Endodermal cell (in vitro differentiated cells): ENCODE results near the gene RSBN1L. TPM values are rescaled to one million over a fixed set of nuclear protein-coding genes. Genes with fewer than 3 reads are reported as not detected.

Source experiments
- DNase-seq: peaks from one replicate; pipeline ENCODE4 v3.0.0-alpha.2; 2017
- H3K27ac ChIP-seq: 2 replicates; pipeline ENCODE4 v1.5.1; 2013; ENCODE audit warnings: mild to moderate bottlenecking, low read depth, low read length, moderate library complexity
- H3K27me3 ChIP-seq: 2 replicates; pipeline ENCODE4 v1.6.1; 2013; ENCODE audit warnings: mild to moderate bottlenecking, low read length, moderate library complexity; ENCODE audit not compliant: insufficient read depth, control insufficient read depth, poor library complexity, severe bottlenecking
- H3K36me3 ChIP-seq: 2 replicates; pipeline ENCODE4 v1.7.0; 2013; ENCODE audit warnings: mild to moderate bottlenecking, low read length, moderate library complexity; ENCODE audit not compliant: control insufficient read depth, insufficient read depth
- H3K4me1 ChIP-seq: one replicate; pipeline ENCODE4 v1.7.0; 2013; ENCODE audit warnings: low read length; ENCODE audit not compliant: control insufficient read depth, insufficient read depth
- H3K4me3 ChIP-seq: 2 replicates; pipeline ENCODE4 v1.5.1; 2013; ENCODE audit warnings: mild to moderate bottlenecking, low read length, moderate library complexity
- H3K9ac ChIP-seq: 2 replicates; pipeline ENCODE4 v1.6.1; 2013; ENCODE audit warnings: mild to moderate bottlenecking, low read length, moderate library complexity; ENCODE audit not compliant: poor library complexity, severe bottlenecking; ENCODE audit errors: extremely low read depth
- H3K9me3 ChIP-seq: 2 replicates; pipeline ENCODE4 v1.6.1; 2013; ENCODE audit warnings: mild to moderate bottlenecking, low read length, moderate library complexity; ENCODE audit not compliant: control insufficient read depth
- H3K27ac Mint-ChIP-seq: 2 replicates; pipeline ENCODE4 v1.8.0; 2020; ENCODE audit warnings: mixed read lengths
- H3K27me3 Mint-ChIP-seq: 2 replicates; pipeline ENCODE4 v1.8.0; 2021; ENCODE audit warnings: mild to moderate bottlenecking, mixed read lengths; ENCODE audit not compliant: insufficient read depth
- H3K36me3 Mint-ChIP-seq: 2 replicates; pipeline ENCODE4 v1.8.0; 2020; ENCODE audit warnings: low read depth, mixed read lengths
- H3K4me1 Mint-ChIP-seq: 2 replicates; pipeline ENCODE4 v1.8.0; 2020; ENCODE audit warnings: mixed read lengths
- H3K4me3 Mint-ChIP-seq: 2 replicates; pipeline ENCODE4 v1.8.0; 2020; ENCODE audit warnings: mild to moderate bottlenecking, moderate library complexity, mixed read lengths
- H3K9me3 Mint-ChIP-seq: 2 replicates; pipeline ENCODE4 v1.8.0; 2020; ENCODE audit warnings: mild to moderate bottlenecking, mixed read lengths
- CTCF ChIP-seq: fragments of 200-600 bp; sonication (generic); conservative IDR thresholded peaks from 2 replicates; pipeline ENCODE4 v1.5.0; 2021; ENCODE audit warnings: antibody characterized with exemption, mild to moderate bottlenecking
- WGBS, 2 experiments: methylation state at CpG; one replicate each; pipeline versions ENCODE4 v1.1.5 to v1.1.7; 2013; ENCODE audit warnings: missing lambda C conversion rate in 2 of 2, mixed read lengths in 1 of 2; ENCODE audit not compliant: insufficient coverage in 1 of 2, insufficient read length in 1 of 2; 5-methylcytosine and 5-hydroxymethylcytosine counted together
- total RNA-seq, 2 donors: library from RNA; stranded (reverse); fragmentation: NEBNext Ultra II Directional in 1 of 2; extraction: Animal tissue kit (Norgen Biotek cat#: 25700) in 1 of 2; gene quantifications; 2 replicates in 1 of 2; 3 replicates in 1 of 2; pipeline ENCODE4 v1.2.1, GENCODE V29; 2021

The RSBN1L gene
- total RNA-seq, 2 donors from 2014 or later: 17.6 to 19.9 TPM

- H3K36me3 Mint-ChIP-seq: no peaks in the 10 kb centered on the region
- no peak overlapping the region for H3K9ac ChIP-seq
- H3K4me1 ChIP-seq: no peaks in the 10 kb centered on the region
- WGBS, 2 experiments: 88 to 91% methylated on average over 8 of the region's 8 CpGs
- H3K27ac ChIP-seq: no peak overlapping the region
- H3K36me3 ChIP-seq: no peaks in the 10 kb centered on the region
- no peaks in the 10 kb centered on the region for H3K27me3 ChIP-seq
- no peak for TF ChIP-seq CTCF
- no peaks in the 10 kb centered on the region for H3K9me3 Mint-ChIP-seq
- no peak overlapping the region for H3K27ac Mint-ChIP-seq
- H3K4me3 ChIP-seq: no peak overlapping the region
- no peak for DNase-seq
- no peaks in the 10 kb centered on the region for H3K9me3 ChIP-seq
- H3K27me3 Mint-ChIP-seq: no peaks in the 10 kb centered on the region
- no peak overlapping the region for H3K4me3 Mint-ChIP-seq
- H3K4me1 Mint-ChIP-seq: peaks cover 4% of the 10 kb centered on the region
These were observed 134.5 kb downstream of the RSBN1L start for GRCh38 chr7:77830649-77831355.

- H3K27ac ChIP-seq: no peak overlapping the region
- H3K4me3 ChIP-seq: no peak overlapping the region
- H3K27me3 ChIP-seq: no peaks in the 10 kb centered on the region
- H3K9ac ChIP-seq: no peak overlapping the region
- TF ChIP-seq CTCF: no peak
- Mint-ChIP-seq H3K9me3 (peaks cover under 1% of the 10 kb centered on the region), H3K27ac (no peak overlapping the region), H3K27me3 (no peaks in the 10 kb centered on the region), H3K4me3 (no peak overlapping the region), H3K36me3 (peaks cover 4% of the 10 kb centered on the region), H3K4me1 (peaks cover 4% of the 10 kb centered on the region)
- H3K4me1 ChIP-seq: no peaks in the 10 kb centered on the region
- DNase-seq: no peak
- H3K9me3 ChIP-seq: no peaks in the 10 kb centered on the region
- 95 to 99% methylated on average over 7 of the region's 7 CpGs for WGBS, 2 experiments
- H3K36me3 ChIP-seq: no peaks in the 10 kb centered on the region
These were observed 135.2 kb downstream of the RSBN1L start for GRCh38 chr7:77831481-77831880.

GRCh38 chr7:77831953-77832352 lies 135.7 kb downstream of the RSBN1L start:
- Mint-ChIP-seq H3K4me3 (no peak overlapping the region), H3K36me3 (peaks cover 4% of the 10 kb centered on the region), H3K27ac (no peak overlapping the region), H3K9me3 (peaks cover 1% of the 10 kb centered on the region), H3K27me3 (no peaks in the 10 kb centered on the region), H3K4me1 (peaks cover 4% of the 10 kb centered on the region)
- Histone ChIP-seq H3K27ac (no peak overlapping the region), H3K4me1 (no peaks in the 10 kb centered on the region), H3K4me3 (no peak overlapping the region), H3K36me3 (no peaks in the 10 kb centered on the region), H3K27me3 (no peaks in the 10 kb centered on the region), H3K9ac (no peak overlapping the region), H3K9me3 (no peaks in the 10 kb centered on the region)
- no peak for DNase-seq
- no peak for TF ChIP-seq CTCF
- 89 to 100% methylated on average over 1 of the region's 1 CpG for WGBS, 2 experiments

Other genes with a start within 250 kb of the RSBN1L start
- 100 to 1,000 TPM; 147 to 158 TPM for gene PTPN12, start 159.2 kb upstream of the RSBN1L start, total RNA-seq
- gene TMEM60, start 102.0 kb downstream of the RSBN1L start, total RNA-seq: 10 to 100 TPM; 20.0 to 32.2 TPM
- 10 to 100 TPM; 15.4 to 20.6 TPM for gene PHTF2, start 102.3 kb downstream of the RSBN1L start, total RNA-seq